ENCODE data around the gene CYP2J2.
"Not testable (repeated sequence)": the region's sequence is repeated elsewhere in the genome, so short reads cannot be mapped to it uniquely, and the experiment has no call there.

The CYP2J2 gene

GRCh38 chr1:59926381-59927123 is at the start of gene CYP2J2:
TSS of gene CYP2J2 (minus strand) at chr1:59926773. CDS start at chr1:59926746, 27 bp downstream.
- DNase-seq (ENCODE audit: low read depth): no peak

- no peak for DNase-seq (ENCODE audit: low read depth)
Observed at GRCh38 chr1:59973719-59974118, 47.1 kb upstream of the CYP2J2 start.

DNA sequence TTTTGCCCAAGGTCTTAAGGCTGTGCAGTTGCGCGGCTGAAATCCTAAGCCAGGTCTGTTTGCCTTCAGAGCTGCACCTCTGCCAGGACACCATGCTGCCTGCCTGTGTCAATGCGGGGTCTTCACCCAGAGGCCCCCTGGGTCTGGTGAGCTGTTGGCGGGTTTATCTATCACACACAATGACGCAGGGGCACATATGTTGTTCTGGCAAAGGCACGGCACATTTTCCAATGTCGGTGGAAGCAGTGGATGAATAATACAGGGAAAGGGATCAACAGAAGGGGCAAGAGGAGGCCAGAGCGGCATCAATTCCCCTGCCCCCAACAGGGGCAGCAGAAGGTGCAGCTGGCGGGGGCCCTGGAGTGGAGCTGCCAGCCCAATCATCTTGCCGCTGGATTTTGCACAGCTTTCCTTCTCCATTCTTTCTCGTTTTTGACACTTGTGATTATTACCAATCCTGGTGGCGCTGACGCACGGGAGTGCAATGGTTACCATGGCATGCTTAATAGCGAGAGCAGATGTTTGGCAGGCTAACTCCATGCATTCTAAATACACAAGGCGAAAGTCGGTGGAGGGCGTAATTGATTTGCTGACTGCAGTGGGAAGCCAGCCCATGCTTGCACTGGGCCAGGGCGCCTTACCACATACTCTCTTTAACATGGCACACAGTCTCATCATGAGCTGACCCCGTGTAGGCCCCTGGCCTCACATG is 45.8 kb upstream of the CYP2J2 start:
- no peak for DNase-seq (ENCODE audit: low read depth)

DNA sequence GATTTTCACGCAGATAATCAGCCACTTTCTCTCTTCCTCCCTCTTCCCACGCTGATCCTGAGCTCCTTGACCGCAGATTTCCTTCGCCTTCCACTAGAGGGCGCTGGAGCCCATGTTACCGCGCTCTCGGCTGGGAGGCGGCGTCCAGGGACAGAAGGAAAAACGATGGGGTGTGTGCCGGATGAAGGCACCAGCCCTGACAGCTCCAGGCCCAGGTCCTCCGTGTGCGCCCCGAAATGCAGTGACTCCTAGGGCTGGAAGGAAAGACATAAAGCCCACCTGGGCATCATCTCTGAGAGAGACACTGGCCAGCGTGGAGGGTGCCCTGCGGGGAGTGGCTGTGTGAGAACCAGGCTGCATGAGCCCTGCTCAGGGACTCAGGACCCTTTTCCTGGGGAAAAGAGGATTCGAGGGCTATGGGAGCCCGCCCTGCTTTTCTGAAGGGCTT is 44.9 kb upstream of the CYP2J2 start:
- no peak for DNase-seq (ENCODE audit: low read depth)

GRCh38 chr1:59969542-59970175 is 43.1 kb upstream of the CYP2J2 start:
- not testable (repeated sequence) for DNase-seq (ENCODE audit: low read depth)

GRCh38 chr1:59968746-59969145 is 42.2 kb upstream of the CYP2J2 start:
- DNase-seq (ENCODE audit: low read depth): not testable (repeated sequence)

DNA sequence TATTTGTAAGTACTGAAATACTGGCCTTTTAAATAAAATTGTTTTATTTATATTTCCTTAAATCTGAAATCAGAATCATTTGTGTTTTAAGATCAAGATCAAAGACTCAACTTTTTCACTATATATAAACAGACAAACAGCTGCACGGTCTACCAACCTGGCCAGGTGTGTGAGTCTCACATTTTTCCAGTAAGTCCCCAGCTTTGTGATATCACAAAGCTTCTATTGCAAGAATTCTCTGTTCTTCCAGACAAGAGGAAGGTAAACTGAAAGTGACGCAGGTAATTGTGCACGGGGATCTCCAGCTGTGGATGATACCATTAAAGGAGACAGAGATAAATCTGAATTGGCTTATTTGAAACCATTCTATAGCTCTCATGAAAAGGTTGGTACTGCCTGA is 41.2 kb upstream of the CYP2J2 start:
- no peak for DNase-seq (ENCODE audit: low read depth)

GRCh38 chr1:59967141-59967697 is 40.6 kb upstream of the CYP2J2 start:
- DNase-seq (ENCODE audit: low read depth): no peak

- no peak for DNase-seq (ENCODE audit: low read depth)
Observed at GRCh38 chr1:59952065-59952464, 25.5 kb upstream of the CYP2J2 start.

- DNase-seq (ENCODE audit: low read depth): no peak
Observed at GRCh38 chr1:59949648-59950047, 23.1 kb upstream of the CYP2J2 start.

DNA sequence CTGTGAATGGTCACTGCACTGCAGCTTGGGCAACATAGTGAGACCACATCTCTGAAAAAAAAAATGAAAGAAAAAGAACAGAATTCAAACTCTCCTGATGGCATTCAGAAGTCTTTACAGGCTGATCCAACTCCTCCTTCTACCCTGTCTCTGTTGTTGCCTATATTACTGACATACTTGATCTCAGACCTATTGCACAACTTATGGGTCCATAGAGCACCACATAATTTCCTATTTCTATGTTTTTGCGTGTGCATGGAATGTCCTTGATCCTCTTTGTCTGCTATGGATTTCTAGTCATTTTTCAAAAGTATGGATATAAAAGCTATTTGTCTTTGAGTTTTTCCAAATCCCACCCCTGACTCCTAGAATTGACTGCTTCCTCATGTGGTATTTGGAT is 22.4 kb upstream of the CYP2J2 start:
- no peak for DNase-seq (ENCODE audit: low read depth)

DNA sequence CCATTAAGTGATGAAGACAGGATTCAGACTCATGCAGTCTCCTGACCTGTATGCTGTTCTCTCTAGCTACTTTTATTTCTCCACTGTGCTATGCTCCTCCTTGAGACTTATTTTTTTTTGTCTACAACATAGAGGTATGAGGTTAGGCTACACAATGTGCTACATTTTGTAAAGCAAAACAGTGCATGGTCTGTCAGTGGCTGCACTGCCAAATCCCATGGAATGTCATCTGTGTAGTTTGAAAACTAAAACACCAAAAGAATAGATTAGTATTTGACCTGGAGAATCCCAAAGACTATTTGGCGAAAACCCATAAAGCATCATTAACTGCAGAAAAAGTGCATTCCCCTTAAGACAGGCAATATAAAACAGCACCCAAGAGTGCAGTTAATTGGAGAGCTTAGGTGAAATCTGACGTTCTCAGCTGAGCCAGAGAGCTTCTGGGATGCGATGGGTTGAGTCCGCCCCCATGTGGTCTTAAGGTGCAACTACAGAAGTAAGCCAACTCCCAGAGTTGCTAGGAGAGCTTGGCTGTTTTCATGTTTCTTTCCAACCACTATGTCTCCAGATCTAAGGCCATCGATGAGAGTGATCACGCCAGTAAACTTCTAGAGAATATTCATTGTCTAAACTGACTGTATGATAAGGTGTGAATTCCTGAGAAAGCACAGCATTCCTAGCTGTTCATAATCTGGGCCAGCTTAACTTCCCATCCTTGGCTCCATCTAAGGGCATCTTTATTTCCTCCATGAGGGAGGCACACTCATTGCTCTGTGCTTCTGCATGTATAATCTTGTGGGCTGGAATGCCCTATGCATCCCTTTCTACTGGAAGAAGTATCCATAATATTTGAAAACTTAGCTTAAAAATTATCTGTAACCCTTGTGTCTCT is 20.7 kb upstream of the CYP2J2 start:
- peak; percentile 25 for DNase-seq (ENCODE audit: low read depth)

- no peak for DNase-seq (ENCODE audit: low read depth)
Observed at GRCh38 chr1:59945790-59946189, 19.2 kb upstream of the CYP2J2 start.

- no peak for DNase-seq (ENCODE audit: low read depth)
Observed at GRCh38 chr1:59939393-59939792, 12.8 kb upstream of the CYP2J2 start.

DNA sequence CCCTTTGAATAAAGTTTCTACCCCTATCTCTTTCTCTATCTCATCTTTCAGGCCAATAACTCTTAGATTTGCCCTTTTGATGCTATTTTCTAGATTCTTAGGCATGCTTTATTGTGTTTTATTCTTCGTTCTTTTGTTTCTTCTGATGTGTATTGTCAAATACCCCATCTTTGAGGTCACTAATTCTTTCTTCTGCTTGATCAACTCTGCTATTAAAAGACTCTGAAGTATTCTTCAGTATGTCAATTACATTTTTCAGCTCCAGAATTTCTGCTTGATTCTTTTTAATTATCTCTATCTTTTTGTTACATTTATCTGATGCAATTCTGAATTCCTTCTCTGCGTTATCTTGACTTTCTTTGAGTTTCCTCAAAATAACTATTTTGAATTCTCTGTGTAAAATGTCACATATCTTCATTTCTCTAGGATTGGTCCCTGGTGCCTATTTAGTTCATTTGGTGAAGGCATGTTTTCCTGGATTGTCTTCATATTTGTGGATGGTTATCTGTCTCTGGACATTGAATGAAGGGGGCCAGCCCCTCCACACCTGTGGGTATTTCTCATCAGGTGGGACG is 11.2 kb upstream of the CYP2J2 start:
- no peak for DNase-seq (ENCODE audit: low read depth)

DNA sequence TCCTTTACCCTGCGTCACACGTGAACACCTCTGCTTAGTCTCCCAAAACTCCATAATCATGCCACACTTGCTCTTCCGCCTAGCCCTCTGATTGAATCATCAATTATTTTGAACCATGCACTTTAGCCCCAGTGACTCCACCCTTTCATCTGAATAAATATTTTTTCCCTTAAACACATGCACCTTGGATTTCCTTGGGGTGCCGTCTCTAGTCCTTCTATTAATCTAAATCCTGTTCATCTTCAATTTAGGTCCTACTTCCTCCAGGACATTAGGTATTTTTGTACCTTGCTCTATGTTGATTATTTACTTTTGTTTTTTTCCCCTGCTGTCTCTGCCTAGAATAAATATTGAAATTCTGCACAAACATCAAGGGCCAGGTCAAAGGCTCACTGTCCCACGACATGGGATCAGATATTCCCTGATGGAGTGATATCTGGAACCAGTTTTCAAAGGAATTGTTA is 9.8 kb upstream of the CYP2J2 start:
- no peak for DNase-seq (ENCODE audit: low read depth)

GRCh38 chr1:59928996-59929395 is 2.4 kb upstream of the CYP2J2 start:
- no peak for DNase-seq (ENCODE audit: low read depth)

DNA sequence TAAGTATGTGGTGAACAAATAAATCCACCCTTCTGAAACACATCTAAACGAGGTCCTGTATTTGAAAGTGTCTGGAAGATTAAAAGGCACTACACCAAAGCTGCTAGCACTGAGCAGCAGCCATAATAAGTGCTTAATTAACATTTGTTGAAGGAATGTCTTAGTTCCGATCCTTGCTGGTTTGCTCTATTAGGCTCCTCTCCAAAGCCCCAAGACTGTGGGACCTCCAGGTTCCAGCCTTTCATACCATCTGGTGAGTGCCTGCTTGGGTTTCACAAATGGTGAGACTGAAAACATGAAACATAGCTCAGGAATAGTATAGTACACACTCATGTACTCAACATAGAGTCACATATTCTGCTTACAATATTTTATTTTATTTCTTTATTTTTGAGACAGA is 640 bp upstream of the CYP2J2 start:
- DNase-seq (ENCODE audit: low read depth): no peak

DNA sequence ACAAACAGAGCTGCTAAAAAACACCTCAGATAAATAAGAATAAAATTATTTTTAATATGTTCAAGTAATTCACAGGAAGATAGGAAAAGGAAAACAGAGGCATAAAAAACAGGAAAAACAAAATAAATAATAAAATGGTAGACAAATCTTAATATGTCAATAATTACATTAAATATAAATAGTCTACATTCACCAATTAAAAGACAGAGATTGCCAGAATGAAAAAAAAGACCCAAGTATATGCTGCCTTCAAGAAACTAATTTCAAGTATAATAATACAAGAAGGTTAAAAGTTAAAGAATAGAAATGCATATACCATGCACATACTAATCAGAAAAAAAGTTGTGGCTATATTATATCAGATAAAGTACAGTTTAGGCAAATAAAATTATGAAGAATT is 1.9 kb downstream of the CYP2J2 start:
- DNase-seq (ENCODE audit: low read depth): no peak

GRCh38 chr1:59921258-59921899 is 5.2 kb downstream of the CYP2J2 start:
- not testable (repeated sequence) for DNase-seq (ENCODE audit: low read depth)

- no peak for DNase-seq (ENCODE audit: low read depth)
Observed at GRCh38 chr1:59919746-59920145, 6.8 kb downstream of the CYP2J2 start.
